ENCODE data around the gene SLC8A3. TPM values are rescaled to one million over a fixed set of nuclear protein-coding genes. Genes with fewer than 3 reads are reported as not detected.

SLC8A3 gene
- total RNA-seq, 1 donor = under 0.01 TPM

DNA sequence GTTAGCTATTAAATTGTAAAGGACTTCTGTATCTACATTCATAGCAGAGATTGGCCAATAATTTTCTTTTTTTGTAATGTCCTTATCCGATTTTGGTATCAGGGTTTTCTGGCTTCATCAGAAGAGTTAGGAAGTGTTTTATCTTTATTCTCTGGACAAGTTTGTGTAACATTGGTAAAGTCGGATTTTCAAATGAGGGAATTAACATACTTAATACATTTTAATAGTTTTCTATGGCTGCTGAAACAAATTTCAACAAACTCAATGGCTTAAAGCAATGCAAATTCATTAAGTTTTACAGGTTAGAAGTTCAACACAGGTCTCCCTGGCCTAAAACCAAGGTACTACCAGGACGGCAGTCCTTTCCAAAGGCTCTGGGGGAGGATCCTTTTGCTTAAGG, 13.2 kb upstream of the SLC8A3 start:
- TF ChIP-seq, protein P1, sequence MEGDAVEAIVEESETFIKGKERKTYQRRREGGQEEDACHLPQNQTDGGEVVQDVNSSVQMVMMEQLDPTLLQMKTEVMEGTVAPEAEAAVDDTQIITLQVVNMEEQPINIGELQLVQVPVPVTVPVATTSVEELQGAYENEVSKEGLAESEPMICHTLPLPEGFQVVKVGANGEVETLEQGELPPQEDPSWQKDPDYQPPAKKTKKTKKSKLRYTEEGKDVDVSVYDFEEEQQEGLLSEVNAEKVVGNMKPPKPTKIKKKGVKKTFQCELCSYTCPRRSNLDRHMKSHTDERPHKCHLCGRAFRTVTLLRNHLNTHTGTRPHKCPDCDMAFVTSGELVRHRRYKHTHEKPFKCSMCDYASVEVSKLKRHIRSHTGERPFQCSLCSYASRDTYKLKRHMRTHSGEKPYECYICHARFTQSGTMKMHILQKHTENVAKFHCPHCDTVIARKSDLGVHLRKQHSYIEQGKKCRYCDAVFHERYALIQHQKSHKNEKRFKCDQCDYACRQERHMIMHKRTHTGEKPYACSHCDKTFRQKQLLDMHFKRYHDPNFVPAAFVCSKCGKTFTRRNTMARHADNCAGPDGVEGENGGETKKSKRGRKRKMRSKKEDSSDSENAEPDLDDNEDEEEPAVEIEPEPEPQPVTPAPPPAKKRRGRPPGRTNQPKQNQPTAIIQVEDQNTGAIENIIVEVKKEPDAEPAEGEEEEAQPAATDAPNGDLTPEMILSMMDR (IDR thresholded peaks at IDR 0.05; ENCODE audit: extremely low read depth, low read depth, low read length) = no peak
- H3K4me2 ChIP-seq (ENCODE audit: insufficient read depth, low read length) = no peak overlapping the region
- no peaks in the 10 kb centered on the region for H3K79me2 ChIP-seq (ENCODE audit: insufficient read depth, low read length)
- no peaks in the 10 kb centered on the region for H3K27me3 ChIP-seq (ENCODE audit: insufficient read depth, low read length)
- H3K4me1 ChIP-seq (ENCODE audit: insufficient read depth, low read length) = no peaks in the 10 kb centered on the region
- H3K27ac ChIP-seq (ENCODE audit: low read depth, low read length) = no peak overlapping the region
- H3K36me3 ChIP-seq (ENCODE audit: insufficient read depth, low read length) = no peaks in the 10 kb centered on the region
- H4K20me1 ChIP-seq (ENCODE audit: insufficient read depth, low read length) = no peaks in the 10 kb centered on the region
- no peak overlapping the region for H2AFZ ChIP-seq (ENCODE audit: low read length)
- no peaks in the 10 kb centered on the region for H3K9me3 ChIP-seq (ENCODE audit: low read depth, low read length)
- no peak for DNase-seq (ENCODE audit: insufficient read length, low spot score, missing footprints)
- no peak overlapping the region for H3K4me3 ChIP-seq (ENCODE audit: insufficient read depth, low read length)

DNA sequence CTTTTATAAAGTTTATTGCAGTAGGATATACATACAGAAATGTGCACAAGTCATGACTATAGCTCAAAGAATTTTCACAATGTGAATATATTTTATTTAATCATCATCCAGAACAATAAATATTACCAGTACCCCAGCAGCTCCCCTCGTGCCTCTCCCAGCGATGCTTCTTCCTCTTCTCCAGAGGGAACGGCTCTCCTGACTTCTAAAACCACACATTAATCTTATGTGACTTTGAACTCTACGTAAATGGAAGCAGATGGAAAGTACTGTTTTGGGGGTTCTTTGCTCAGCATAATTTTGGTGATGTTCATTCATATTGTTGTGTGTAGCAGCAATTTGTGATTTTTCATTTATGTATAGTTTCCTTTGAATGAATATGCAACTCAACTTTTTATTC, 4.6 kb upstream of the SLC8A3 start:
- Histone ChIP-seq H4K20me1 (ENCODE audit: insufficient read depth, low read length) (no peaks in the 10 kb centered on the region), H3K79me2 (ENCODE audit: insufficient read depth, low read length) (no peaks in the 10 kb centered on the region), H3K4me2 (ENCODE audit: insufficient read depth, low read length) (no peak overlapping the region), H2AFZ (ENCODE audit: low read length) (no peak overlapping the region), H3K27me3 (ENCODE audit: insufficient read depth, low read length) (peaks cover 21% of the 10 kb centered on the region), H3K36me3 (ENCODE audit: insufficient read depth, low read length) (no peaks in the 10 kb centered on the region), H3K9me3 (ENCODE audit: low read depth, low read length) (no peaks in the 10 kb centered on the region), H3K27ac (ENCODE audit: low read depth, low read length) (no peak overlapping the region), H3K4me1 (ENCODE audit: insufficient read depth, low read length) (no peaks in the 10 kb centered on the region), H3K4me3 (ENCODE audit: insufficient read depth, low read length) (no peak overlapping the region)
- TF ChIP-seq, protein P1 (IDR thresholded peaks at IDR 0.05; ENCODE audit: extremely low read depth, low read depth, low read length) = no peak
- peak; percentile 68 for DNase-seq (ENCODE audit: insufficient read length, low spot score, missing footprints)

DNA sequence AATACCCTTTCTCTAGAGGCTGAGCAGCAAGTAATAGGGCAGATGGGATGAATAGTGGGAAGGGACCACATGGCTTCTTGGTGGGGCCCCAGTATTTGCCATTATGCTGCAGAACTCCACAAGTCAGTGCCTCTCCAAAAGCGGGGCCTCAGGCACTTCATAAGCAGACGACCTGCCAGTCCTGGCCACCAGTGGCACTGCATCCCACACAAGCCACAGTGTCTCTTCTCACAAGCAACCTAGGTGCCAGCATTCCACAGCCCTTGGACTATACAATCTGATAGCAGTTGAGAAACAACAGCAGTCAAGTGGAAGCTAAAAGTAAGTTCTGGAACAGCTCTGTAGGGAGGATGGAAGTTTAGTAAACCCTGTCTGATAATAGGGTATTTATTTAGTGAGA, 4.2 kb upstream of the SLC8A3 start:
- no peak for DNase-seq (ENCODE audit: insufficient read length, low spot score, missing footprints)
- TF ChIP-seq, protein P1 (IDR thresholded peaks at IDR 0.05; ENCODE audit: extremely low read depth, low read depth, low read length) = no peak
- Histone ChIP-seq H3K27me3 (ENCODE audit: insufficient read depth, low read length) (peaks cover 25% of the 10 kb centered on the region), H2AFZ (ENCODE audit: low read length) (no peak overlapping the region), H4K20me1 (ENCODE audit: insufficient read depth, low read length) (no peaks in the 10 kb centered on the region), H3K36me3 (ENCODE audit: insufficient read depth, low read length) (no peaks in the 10 kb centered on the region), H3K4me1 (ENCODE audit: insufficient read depth, low read length) (no peaks in the 10 kb centered on the region), H3K27ac (ENCODE audit: low read depth, low read length) (no peak overlapping the region), H3K9me3 (ENCODE audit: low read depth, low read length) (no peaks in the 10 kb centered on the region), H3K4me2 (ENCODE audit: insufficient read depth, low read length) (no peak overlapping the region), H3K79me2 (ENCODE audit: insufficient read depth, low read length) (no peaks in the 10 kb centered on the region), H3K4me3 (ENCODE audit: insufficient read depth, low read length) (no peak overlapping the region)

DNA sequence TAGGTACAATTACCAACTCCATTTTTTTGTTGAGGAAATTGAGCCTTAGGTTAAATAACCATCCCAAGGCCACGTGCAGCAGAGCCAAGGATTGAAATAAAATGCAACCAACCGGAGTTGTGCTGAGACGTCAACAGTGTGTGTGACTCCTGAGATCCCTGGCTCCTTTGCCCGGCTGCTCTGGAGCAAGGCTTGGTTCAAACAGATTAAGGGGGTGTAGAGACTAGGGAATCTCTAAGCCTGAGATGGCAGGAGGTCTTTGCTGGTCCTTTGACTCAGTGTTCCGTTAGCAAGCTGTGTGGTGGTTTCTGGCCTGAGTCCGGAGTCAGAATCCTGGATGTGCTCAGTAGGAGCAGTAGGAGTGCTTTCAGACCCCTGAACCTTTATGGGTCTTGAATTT, 1.4 kb upstream of the SLC8A3 start:
- Histone ChIP-seq H3K36me3 (ENCODE audit: insufficient read depth, low read length) (no peaks in the 10 kb centered on the region), H3K4me3 (ENCODE audit: insufficient read depth, low read length) (no peak overlapping the region), H4K20me1 (ENCODE audit: insufficient read depth, low read length) (no peaks in the 10 kb centered on the region), H3K79me2 (ENCODE audit: insufficient read depth, low read length) (no peaks in the 10 kb centered on the region), H3K27me3 (ENCODE audit: insufficient read depth, low read length) (peaks cover 27% of the 10 kb centered on the region), H3K9me3 (ENCODE audit: low read depth, low read length) (no peaks in the 10 kb centered on the region), H3K4me2 (ENCODE audit: insufficient read depth, low read length) (no peak overlapping the region), H3K4me1 (ENCODE audit: insufficient read depth, low read length) (peaks cover 5% of the 10 kb centered on the region), H2AFZ (ENCODE audit: low read length) (no peak overlapping the region), H3K27ac (ENCODE audit: low read depth, low read length) (no peak overlapping the region)
- peak; percentile 63 for DNase-seq (ENCODE audit: insufficient read length, low spot score, missing footprints)
- TF ChIP-seq, protein P1 (IDR thresholded peaks at IDR 0.05; ENCODE audit: extremely low read depth, low read depth, low read length) = no peak

Data from osteoblast (primary cell).